ENCODE data around the gene CSNK1A1L.

DNA sequence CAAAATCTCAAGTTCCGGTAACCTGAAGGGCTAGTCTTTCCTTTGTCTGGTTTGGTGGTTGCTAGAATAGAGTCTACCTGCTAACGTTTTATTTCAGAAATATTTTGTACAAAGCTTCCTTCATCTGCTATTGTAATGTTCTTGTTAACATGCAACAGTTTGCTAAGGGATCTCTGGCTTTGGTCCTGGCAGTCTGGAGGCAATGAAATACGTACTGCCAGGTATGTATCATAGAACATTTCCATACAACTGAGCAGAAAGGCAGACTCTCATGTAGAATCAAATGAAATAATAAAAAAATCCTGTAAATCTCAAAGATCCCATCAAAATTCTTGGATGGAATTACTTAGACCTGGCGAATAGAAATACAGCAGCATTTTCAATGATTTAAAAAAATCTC, 8.8 kb upstream of the CSNK1A1L start:
- TF ChIP-seq CTCF (IDR thresholded peaks at IDR 0.05; ENCODE audit: control extremely low read depth in 1 of 3, insufficient read depth in 1 of 3, low read depth in 1 of 3, low read length in 3 of 3), result no peak
- TF ChIP-seq EZH2 (IDR thresholded peaks at IDR 0.05; ENCODE audit: low read depth, low read length, severe bottlenecking), result no peak
- TF ChIP-seq GABPA (IDR thresholded peaks at IDR 0.05; ENCODE audit: borderline replicate concordance, insufficient read depth, low read length), result no peak
- no peak for TF ChIP-seq POLR2AphosphoS5 (IDR thresholded peaks at IDR 0.05; ENCODE audit: low read depth, low read length)
- TF ChIP-seq HDAC6 (IDR thresholded peaks at IDR 0.05; ENCODE audit: low read depth, low read length), result no peak

Data from H1 (cell line).